Natural killer cell (primary cell): ENCODE data around the gene SCAPER. TPM values are rescaled to one million over a fixed set of nuclear protein-coding genes. Genes with fewer than 3 reads are reported as not detected.

Experiments
- ATAC-seq, 3 donors: fragments of 150-1000 bp in 2 of 3; fragments of 200-7000 bp in 1 of 3; cut with Tn5 transposase; 1 replicate in 1 of 3; 2 replicates in 2 of 3; pipeline ENCODE4 v1.10.0; 2021; ENCODE audit warnings: mild to moderate bottlenecking in 2 of 3, moderate library complexity in 2 of 3
- DNase-seq, 2 donors: peaks; one replicate each; pipeline versions ENCODE4 v3.0.0 to v3.0.0-alpha.2; 2013 to 2021; ENCODE audit warnings: mixed read lengths in 1 of 2
- H3K27ac ChIP-seq: one replicate; pipeline ENCODE4 v1.5.1; 2013; ENCODE audit warnings: mild to moderate bottlenecking, low read length
- H3K27me3 ChIP-seq: one replicate; pipeline ENCODE4 v1.6.1; 2013; ENCODE audit warnings: low read length; ENCODE audit not compliant: control insufficient read depth, insufficient read depth
- H3K36me3 ChIP-seq: one replicate; pipeline ENCODE4 v1.6.1; 2013; ENCODE audit warnings: low read length; ENCODE audit not compliant: control insufficient read depth, insufficient read depth
- H3K4me1 ChIP-seq: one replicate; pipeline ENCODE4 v1.6.1; 2013; ENCODE audit warnings: low read length; ENCODE audit not compliant: control insufficient read depth, insufficient read depth
- H3K4me3 ChIP-seq: one replicate; pipeline ENCODE4 v1.5.1; 2013; ENCODE audit warnings: low read length
- H3K9me3 ChIP-seq: one replicate; pipeline ENCODE4 v1.6.1; 2013; ENCODE audit warnings: low read length; ENCODE audit not compliant: control insufficient read depth, insufficient read depth
- H3K27ac Mint-ChIP-seq, 2 donors: one replicate each; pipeline ENCODE4 v1.8.0; 2022; ENCODE audit warnings: mild to moderate bottlenecking in 2 of 2, mixed read lengths in 2 of 2, moderate library complexity in 1 of 2
- H3K27me3 Mint-ChIP-seq, 2 donors: one replicate each; pipeline ENCODE4 v1.8.0; 2022; ENCODE audit warnings: low read depth in 2 of 2, mixed read lengths in 2 of 2
- H3K36me3 Mint-ChIP-seq: one replicate; pipeline ENCODE4 v1.8.0; 2022; ENCODE audit warnings: mixed read lengths
- H3K4me1 Mint-ChIP-seq, 2 donors: one replicate each; pipeline ENCODE4 v1.8.0; 2022; ENCODE audit warnings: mixed read lengths in 2 of 2
- H3K4me3 Mint-ChIP-seq: one replicate; pipeline ENCODE4 v1.8.0; 2022; ENCODE audit warnings: mild to moderate bottlenecking, moderate library complexity, mixed read lengths
- H3K9me3 Mint-ChIP-seq, 2 donors: one replicate each; pipeline ENCODE4 v1.8.0; 2022; ENCODE audit warnings: mixed read lengths in 2 of 2
- CTCF ChIP-seq: fragments of 200-600 bp; IDR thresholded peaks from one replicate; pipeline ENCODE4 v1.8.0; 2022; ENCODE audit warnings: antibody characterized with exemption
- WGBS: methylation state at CpG from one replicate; pipeline ENCODE4 v1.1.7; 2013; ENCODE audit warnings: missing lambda C conversion rate; ENCODE audit not compliant: insufficient coverage; 5-methylcytosine and 5-hydroxymethylcytosine counted together
- intact Hi-C: fragments of 100-400 bp; cut with micrococcal nuclease; formaldehyde crosslinking; loops from one replicate; pipeline ENCODE4 v1.14.2; 2022
- total RNA-seq, 4 donors: library from RNA; stranded (reverse); fragments of 120-200 nt in 1 of 4; gene quantifications; one replicate each; pipeline versions ENCODE4 v1.2.3 to v1.2.4, GENCODE V29; 2013 to 2022

The SCAPER gene
- total RNA-seq, 3 donors from 2014 or later (not counting 1 experiment from before 2014, with no cell fraction given) = 48.1 to 53.6 (median 51.8) TPM

- TF ChIP-seq CTCF = no peak
- peak in 1 of 2 donors; percentile 44 for DNase-seq
- H3K9me3 ChIP-seq = no peaks in the 10 kb centered on the region
- peak overlapping the region; percentile 84 for H3K4me3 Mint-ChIP-seq
- no peak overlapping the region for H3K27ac Mint-ChIP-seq
- peaks cover 58% of the 10 kb centered on the region for H3K4me1 ChIP-seq
- no peaks in the 10 kb centered on the region for H3K36me3 Mint-ChIP-seq
- peaks cover 55% of the 10 kb centered on the region for H3K27me3 ChIP-seq
- H3K36me3 ChIP-seq = no peaks in the 10 kb centered on the region
- intact Hi-C loops = loop anchor here (2.0 kb wide), 1 partner anchor 101 kb away; no protein-coding TSS in a partner anchor
- H3K27ac ChIP-seq = no peak overlapping the region
- WGBS = 6% methylated on average over 32 of the region's 39 CpGs
- no peaks in the 10 kb centered on the region for H3K9me3 Mint-ChIP-seq
- peaks cover 71 to 72% of the 10 kb centered on the region in 2 donors for H3K27me3 Mint-ChIP-seq
- peaks cover 47 to 55% of the 10 kb centered on the region in 2 donors for H3K4me1 Mint-ChIP-seq
- H3K4me3 ChIP-seq = peak overlapping the region; percentile 3
- peak in 1 of 3 donors; percentile 32 for ATAC-seq
Measured at GRCh38 chr15:76335307-76336253, 569.6 kb downstream of the SCAPER start.

- intact Hi-C loops = loop anchor here (2.0 kb wide), 1 partner anchor 100 kb away; no protein-coding TSS in a partner anchor
- H3K9me3 ChIP-seq = no peaks in the 10 kb centered on the region
- no peak overlapping the region for H3K27ac ChIP-seq
- no peaks in the 10 kb centered on the region for H3K36me3 ChIP-seq
- peaks cover 72 to 73% of the 10 kb centered on the region in 2 donors for H3K27me3 Mint-ChIP-seq
- peak overlapping the region; percentile 84 for H3K4me3 Mint-ChIP-seq
- peaks cover 38 to 47% of the 10 kb centered on the region in 2 donors for H3K4me1 Mint-ChIP-seq
- no peak overlapping the region for H3K4me3 ChIP-seq
- peaks cover 49% of the 10 kb centered on the region for H3K4me1 ChIP-seq
- DNase-seq (no peak), ATAC-seq (no peak)
- no peaks in the 10 kb centered on the region for H3K9me3 Mint-ChIP-seq
- TF ChIP-seq CTCF = no peak
- no peaks in the 10 kb centered on the region for H3K36me3 Mint-ChIP-seq
- peaks cover 48% of the 10 kb centered on the region for H3K27me3 ChIP-seq
- 30% methylated on average over 44 of the region's 44 CpGs for WGBS
- H3K27ac Mint-ChIP-seq = no peak overlapping the region
Measured at GRCh38 chr15:76334438-76335306, 570.5 kb downstream of the SCAPER start.

GRCh38 chr15:76333720-76334437 is 571.3 kb downstream of the SCAPER start:
- no peaks in the 10 kb centered on the region for H3K9me3 Mint-ChIP-seq
- ATAC-seq (no peak), DNase-seq (peak in 1 of 2 donors; percentile 18)
- Histone ChIP-seq H3K4me1 (peaks cover 42% of the 10 kb centered on the region), H3K4me3 (no peak overlapping the region), H3K36me3 (no peaks in the 10 kb centered on the region), H3K27me3 (peaks cover 44% of the 10 kb centered on the region), H3K9me3 (no peaks in the 10 kb centered on the region), H3K27ac (no peak overlapping the region)
- no peak for TF ChIP-seq CTCF
- WGBS = 53% methylated on average over 9 of the region's 9 CpGs
- H3K27me3 Mint-ChIP-seq = peaks cover 71 to 73% of the 10 kb centered on the region in 2 donors
- H3K4me1 Mint-ChIP-seq = peaks cover 32 to 40% of the 10 kb centered on the region in 2 donors
- peak overlapping the region; percentile 7 for H3K4me3 Mint-ChIP-seq
- no peak overlapping the region for H3K27ac Mint-ChIP-seq
- H3K36me3 Mint-ChIP-seq = no peaks in the 10 kb centered on the region
- intact Hi-C loops = loop anchor here (2.0 kb wide), 1 partner anchor 99 kb away; no protein-coding TSS in a partner anchor
